Measurements from ENCODE around the gene SYAP1. TPM values are rescaled to one million over a fixed set of nuclear protein-coding genes. Genes with fewer than 3 reads are reported as not detected.
A peak's percentile ranks its signal among the peaks of the same experiment; 100 is the strongest.

The SYAP1 gene
- total and polyA plus RNA-seq, 9 of the 15 experiments (the other 6 are each of a cell fraction or from before 2014, with no cell fraction given), result 5.7 to 35.3 (median 27.6) TPM

DNA sequence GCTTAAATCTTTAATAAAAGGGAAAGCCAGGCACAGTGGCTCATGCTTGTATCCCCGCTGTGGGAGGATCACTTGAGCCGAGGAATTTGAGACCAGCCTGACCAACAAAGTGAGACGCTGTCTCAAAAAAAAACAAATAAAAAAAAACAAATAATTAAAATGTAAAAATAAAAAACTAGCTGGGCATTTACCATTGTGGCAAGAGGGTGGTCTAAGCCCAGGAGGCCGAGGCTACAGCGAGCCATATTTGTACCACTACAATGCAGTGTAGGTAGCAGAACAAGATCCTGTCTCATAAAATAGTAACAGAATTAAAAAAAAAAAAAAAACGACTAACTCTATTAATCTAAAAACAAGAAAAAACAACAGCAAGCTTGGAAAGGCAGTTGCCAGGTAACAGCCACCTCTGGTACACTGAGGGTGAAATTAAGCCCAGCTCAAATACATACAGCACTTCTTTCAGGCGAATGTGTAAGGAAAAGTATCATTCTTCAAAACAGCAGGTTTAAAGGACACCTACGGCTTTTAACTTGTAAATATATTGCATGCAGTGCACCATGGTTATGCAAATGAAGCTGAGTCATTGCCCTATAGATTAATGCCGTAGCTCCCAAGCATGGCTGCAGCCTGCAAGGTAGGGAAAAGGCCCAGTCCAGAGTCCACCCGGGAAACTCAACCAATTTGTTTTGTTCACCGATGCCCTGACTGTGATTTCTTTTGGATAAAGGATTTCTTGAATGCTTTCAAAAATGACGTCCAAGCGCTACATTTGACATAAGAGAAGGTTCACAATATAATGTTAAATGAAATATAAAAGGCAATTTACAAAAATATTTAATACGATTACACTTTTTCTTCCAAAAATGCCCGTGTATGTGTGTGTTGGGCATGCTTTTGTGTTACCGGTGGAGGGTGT lies 52.3 kb downstream of the SYAP1 start (continued):
- TF ChIP-seq, protein P1, sequence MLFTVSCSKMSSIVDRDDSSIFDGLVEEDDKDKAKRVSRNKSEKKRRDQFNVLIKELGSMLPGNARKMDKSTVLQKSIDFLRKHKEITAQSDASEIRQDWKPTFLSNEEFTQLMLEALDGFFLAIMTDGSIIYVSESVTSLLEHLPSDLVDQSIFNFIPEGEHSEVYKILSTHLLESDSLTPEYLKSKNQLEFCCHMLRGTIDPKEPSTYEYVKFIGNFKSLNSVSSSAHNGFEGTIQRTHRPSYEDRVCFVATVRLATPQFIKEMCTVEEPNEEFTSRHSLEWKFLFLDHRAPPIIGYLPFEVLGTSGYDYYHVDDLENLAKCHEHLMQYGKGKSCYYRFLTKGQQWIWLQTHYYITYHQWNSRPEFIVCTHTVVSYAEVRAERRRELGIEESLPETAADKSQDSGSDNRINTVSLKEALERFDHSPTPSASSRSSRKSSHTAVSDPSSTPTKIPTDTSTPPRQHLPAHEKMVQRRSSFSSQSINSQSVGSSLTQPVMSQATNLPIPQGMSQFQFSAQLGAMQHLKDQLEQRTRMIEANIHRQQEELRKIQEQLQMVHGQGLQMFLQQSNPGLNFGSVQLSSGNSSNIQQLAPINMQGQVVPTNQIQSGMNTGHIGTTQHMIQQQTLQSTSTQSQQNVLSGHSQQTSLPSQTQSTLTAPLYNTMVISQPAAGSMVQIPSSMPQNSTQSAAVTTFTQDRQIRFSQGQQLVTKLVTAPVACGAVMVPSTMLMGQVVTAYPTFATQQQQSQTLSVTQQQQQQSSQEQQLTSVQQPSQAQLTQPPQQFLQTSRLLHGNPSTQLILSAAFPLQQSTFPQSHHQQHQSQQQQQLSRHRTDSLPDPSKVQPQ (CRISPR knock-in tag; IDR thresholded peaks at IDR 0.05; ENCODE audit: borderline replicate concordance), result no peak
- TF ChIP-seq, protein P2, sequence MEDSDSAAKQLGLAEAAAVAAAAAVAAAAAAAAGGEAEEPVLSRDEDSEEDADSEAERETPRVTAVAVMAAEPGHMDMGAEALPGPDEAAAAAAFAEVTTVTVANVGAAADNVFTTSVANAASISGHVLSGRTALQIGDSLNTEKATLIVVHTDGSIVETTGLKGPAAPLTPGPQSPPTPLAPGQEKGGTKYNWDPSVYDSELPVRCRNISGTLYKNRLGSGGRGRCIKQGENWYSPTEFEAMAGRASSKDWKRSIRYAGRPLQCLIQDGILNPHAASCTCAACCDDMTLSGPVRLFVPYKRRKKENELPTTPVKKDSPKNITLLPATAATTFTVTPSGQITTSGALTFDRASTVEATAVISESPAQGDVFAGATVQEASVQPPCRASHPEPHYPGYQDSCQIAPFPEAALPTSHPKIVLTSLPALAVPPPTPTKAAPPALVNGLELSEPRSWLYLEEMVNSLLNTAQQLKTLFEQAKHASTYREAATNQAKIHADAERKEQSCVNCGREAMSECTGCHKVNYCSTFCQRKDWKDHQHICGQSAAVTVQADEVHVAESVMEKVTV (CRISPR knock-in tag; IDR thresholded peaks at IDR 0.05), result peak; percentile 65
- TF ChIP-seq MEF2A (IDR thresholded peaks at IDR 0.05; ENCODE audit: control insufficient read depth, low read depth, low read length), result peak; percentile 82
- no peak for TF ChIP-seq CBX8 (IDR thresholded peaks at IDR 0.05; ENCODE audit: borderline replicate concordance, extremely low read depth, low read depth, low read length, poor library complexity, severe bottlenecking)
- TF ChIP-seq CREM (IDR thresholded peaks at IDR 0.05; ENCODE audit: low read depth), result peak; percentile 33; the same call in 1 of the 2 replicates
- peak; percentile 100 for TF ChIP-seq CBX1 (IDR thresholded peaks at IDR 0.05; ENCODE audit: low read depth)
- TF ChIP-seq, protein P3, sequence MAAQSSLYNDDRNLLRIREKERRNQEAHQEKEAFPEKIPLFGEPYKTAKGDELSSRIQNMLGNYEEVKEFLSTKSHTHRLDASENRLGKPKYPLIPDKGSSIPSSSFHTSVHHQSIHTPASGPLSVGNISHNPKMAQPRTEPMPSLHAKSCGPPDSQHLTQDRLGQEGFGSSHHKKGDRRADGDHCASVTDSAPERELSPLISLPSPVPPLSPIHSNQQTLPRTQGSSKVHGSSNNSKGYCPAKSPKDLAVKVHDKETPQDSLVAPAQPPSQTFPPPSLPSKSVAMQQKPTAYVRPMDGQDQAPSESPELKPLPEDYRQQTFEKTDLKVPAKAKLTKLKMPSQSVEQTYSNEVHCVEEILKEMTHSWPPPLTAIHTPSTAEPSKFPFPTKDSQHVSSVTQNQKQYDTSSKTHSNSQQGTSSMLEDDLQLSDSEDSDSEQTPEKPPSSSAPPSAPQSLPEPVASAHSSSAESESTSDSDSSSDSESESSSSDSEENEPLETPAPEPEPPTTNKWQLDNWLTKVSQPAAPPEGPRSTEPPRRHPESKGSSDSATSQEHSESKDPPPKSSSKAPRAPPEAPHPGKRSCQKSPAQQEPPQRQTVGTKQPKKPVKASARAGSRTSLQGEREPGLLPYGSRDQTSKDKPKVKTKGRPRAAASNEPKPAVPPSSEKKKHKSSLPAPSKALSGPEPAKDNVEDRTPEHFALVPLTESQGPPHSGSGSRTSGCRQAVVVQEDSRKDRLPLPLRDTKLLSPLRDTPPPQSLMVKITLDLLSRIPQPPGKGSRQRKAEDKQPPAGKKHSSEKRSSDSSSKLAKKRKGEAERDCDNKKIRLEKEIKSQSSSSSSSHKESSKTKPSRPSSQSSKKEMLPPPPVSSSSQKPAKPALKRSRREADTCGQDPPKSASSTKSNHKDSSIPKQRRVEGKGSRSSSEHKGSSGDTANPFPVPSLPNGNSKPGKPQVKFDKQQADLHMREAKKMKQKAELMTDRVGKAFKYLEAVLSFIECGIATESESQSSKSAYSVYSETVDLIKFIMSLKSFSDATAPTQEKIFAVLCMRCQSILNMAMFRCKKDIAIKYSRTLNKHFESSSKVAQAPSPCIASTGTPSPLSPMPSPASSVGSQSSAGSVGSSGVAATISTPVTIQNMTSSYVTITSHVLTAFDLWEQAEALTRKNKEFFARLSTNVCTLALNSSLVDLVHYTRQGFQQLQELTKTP (IDR thresholded peaks at IDR 0.05; ENCODE audit: low read depth in 1 of 2, partially characterized antibody in 2 of 2), result peak; percentile 80 to 90
- peak; percentile 21; the same call in 1 of the 2 replicates for TF ChIP-seq HCFC1 (IDR thresholded peaks at IDR 0.05; ENCODE audit: low read depth, low read length)
- no peak for TF ChIP-seq ZSCAN32 (CRISPR knock-in tag; IDR thresholded peaks at IDR 0.05)
- no peak for TF ChIP-seq SLC30A9 (CRISPR knock-in tag; IDR thresholded peaks at IDR 0.05)
- TF ChIP-seq, protein P4, sequence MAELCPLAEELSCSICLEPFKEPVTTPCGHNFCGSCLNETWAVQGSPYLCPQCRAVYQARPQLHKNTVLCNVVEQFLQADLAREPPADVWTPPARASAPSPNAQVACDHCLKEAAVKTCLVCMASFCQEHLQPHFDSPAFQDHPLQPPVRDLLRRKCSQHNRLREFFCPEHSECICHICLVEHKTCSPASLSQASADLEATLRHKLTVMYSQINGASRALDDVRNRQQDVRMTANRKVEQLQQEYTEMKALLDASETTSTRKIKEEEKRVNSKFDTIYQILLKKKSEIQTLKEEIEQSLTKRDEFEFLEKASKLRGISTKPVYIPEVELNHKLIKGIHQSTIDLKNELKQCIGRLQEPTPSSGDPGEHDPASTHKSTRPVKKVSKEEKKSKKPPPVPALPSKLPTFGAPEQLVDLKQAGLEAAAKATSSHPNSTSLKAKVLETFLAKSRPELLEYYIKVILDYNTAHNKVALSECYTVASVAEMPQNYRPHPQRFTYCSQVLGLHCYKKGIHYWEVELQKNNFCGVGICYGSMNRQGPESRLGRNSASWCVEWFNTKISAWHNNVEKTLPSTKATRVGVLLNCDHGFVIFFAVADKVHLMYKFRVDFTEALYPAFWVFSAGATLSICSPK (IDR thresholded peaks at IDR 0.05; ENCODE audit: borderline replicate concordance), result no peak; the same call in 1 of the 2 replicates
- peak; percentile 65 for TF ChIP-seq NFIC (IDR thresholded peaks at IDR 0.05)
- no peak for TF ChIP-seq CHD4 (IDR thresholded peaks at IDR 0.05; ENCODE audit: insufficient read depth, insufficient replicate concordance, low read depth, low read length, poor library complexity, severe bottlenecking)
- no peak for TF ChIP-seq FIP1L1 (IDR thresholded peaks at IDR 0.05; ENCODE audit: low read depth, low read length, poor library complexity, severe bottlenecking)
- no peak for TF ChIP-seq NFXL1 (CRISPR knock-in tag; IDR thresholded peaks at IDR 0.05)

All from K562 (cell line).